22Rv1 (cell line): Measurements from ENCODE around the gene MCAT.
"Not testable (repeated sequence)": the region's sequence is repeated elsewhere in the genome, so short reads cannot be mapped to it uniquely, and the experiment has no call there.

Source experiments
- H3K27ac ChIP-seq: fragments of 450-650 bp; 2 replicates; pipeline ENCODE4 v1.5.1; 2017
- CTCF ChIP-seq: fragments of 450-650 bp; IDR thresholded peaks from 2 replicates; pipeline ENCODE4 v1.5.1; 2017; ENCODE audit warnings: mild to moderate bottlenecking
- ZFX ChIP-seq: fragments of 450-650 bp; IDR thresholded peaks from 2 replicates; pipeline ENCODE4 v1.6.1; 2017; ENCODE audit warnings: antibody characterized with exemption, borderline replicate concordance

Gene MCAT

GRCh38 chr22:43152357-43153071, 9.3 kb upstream of the MCAT start:
- TF ChIP-seq ZFX (no peak), CTCF (no peak)
- H3K27ac ChIP-seq = peak overlapping the region; percentile 83

GRCh38 chr22:43152003-43152356, 8.8 kb upstream of the MCAT start:
- no peak for TF ChIP-seq ZFX
- no peak for TF ChIP-seq CTCF
- H3K27ac ChIP-seq = peak overlapping the region; percentile 83

- TF ChIP-seq CTCF = no peak
- TF ChIP-seq ZFX = no peak
- H3K27ac ChIP-seq = peak within 1 kb of the TSS; percentile 83
Measured at GRCh38 chr22:43151251-43152002, 8.2 kb upstream of the MCAT start, which contains the start of gene TSPO. Gene TSPO, plus strand, starts transcription at chr22:43151559. Its CDS starts 7,680 bp downstream, at chr22:43159239.

- TF ChIP-seq CTCF (no peak), ZFX (no peak)
- H3K27ac ChIP-seq = peak overlapping the region; percentile 83
Measured at GRCh38 chr22:43150731-43151206, 7.6 kb upstream of the MCAT start.

- TF ChIP-seq CTCF = no peak
- no peak for TF ChIP-seq ZFX
- no peak overlapping the region for H3K27ac ChIP-seq
Measured at GRCh38 chr22:43148581-43148980, 5.4 kb upstream of the MCAT start.

GRCh38 chr22:43147821-43148220, 4.6 kb upstream of the MCAT start:
- TF ChIP-seq CTCF = no peak
- no peak overlapping the region for H3K27ac ChIP-seq

GRCh38 chr22:43146332-43146731, 3.1 kb upstream of the MCAT start:
- H3K27ac ChIP-seq = not testable (repeated sequence)

- H3K27ac ChIP-seq = peak overlapping the region; percentile 39
Measured at GRCh38 chr22:43145371-43145770, 2.2 kb upstream of the MCAT start.
